GM19372 (cell line): ENCODE results near the gene TMEM131.
"Not testable (repeated sequence)": the region's sequence is repeated elsewhere in the genome, so short reads cannot be mapped to it uniquely, and the experiment has no call there.

Experiments used
- ATAC-seq: cut with Tn5 transposase; IDR thresholded peaks from one replicate; pipeline ENCODE4 v1.9.1; 2021; ENCODE audit warnings: mild to moderate bottlenecking, low read depth, moderate library complexity; ENCODE audit not compliant: unreplicated experiment

TMEM131 gene

DNA sequence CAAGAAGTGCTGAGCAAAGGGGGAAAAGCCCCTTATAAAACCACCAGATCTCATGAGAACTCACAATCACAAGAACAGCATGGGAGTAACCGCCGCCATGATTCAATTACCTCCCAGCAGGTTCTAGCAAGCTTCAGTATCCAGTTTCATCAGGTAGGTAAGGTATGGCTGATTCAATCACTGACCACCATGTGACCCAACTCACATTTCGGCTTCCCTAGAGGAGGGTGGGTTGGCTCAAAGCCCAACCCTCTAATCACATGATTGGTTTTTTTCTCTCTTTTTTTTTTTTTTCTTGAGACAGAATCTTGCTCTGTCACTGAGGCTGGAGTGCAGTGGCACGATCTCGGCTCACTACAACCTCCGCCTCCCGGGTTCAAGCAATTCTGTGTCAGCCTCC, 78.1 kb downstream of the TMEM131 start:
- ATAC-seq = not testable (repeated sequence)

DNA sequence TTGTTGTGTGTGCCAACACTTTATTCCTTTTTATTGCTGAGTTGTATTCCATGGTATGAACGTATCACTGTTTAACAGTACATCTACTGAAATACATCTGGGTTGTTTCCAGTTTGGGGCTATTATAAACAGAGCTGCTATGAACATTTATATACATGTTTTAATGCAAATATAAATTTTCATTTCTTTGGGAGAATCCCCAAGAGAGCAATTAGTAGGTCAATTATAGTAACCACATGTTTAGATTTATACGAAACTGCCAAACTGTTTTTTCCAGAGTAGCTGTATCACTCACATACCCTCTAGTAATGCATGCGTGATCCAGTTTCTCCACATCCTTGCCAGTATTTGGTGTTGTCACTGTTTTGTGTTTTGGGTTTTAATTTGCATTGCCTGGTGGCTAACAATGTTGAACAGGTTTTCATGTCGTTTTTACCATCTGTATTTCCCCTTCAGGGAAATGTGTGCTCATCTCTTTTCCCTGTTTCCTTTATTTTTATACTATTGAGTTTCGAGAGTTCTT, 81.0 kb downstream of the TMEM131 start:
- ATAC-seq = no peak

DNA sequence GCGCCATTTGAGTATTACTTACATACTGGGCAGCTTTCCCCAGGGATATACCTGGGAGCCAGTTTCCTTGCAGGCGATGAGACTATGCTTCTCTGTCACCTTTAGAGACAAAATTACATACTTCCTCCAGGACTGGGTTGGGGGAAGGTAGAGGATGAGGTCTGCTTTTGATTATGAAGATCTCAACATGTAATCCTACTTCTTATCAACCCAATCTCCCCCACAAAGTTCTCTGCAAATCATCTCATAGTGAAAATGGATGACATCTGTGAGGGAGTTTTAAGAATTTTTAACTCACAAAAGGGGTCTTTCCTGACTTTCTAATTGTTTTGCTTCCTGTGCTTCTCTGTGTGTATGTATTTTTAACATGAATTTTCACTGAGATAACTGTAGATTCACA, 81.9 kb downstream of the TMEM131 start:
- no peak for ATAC-seq

DNA sequence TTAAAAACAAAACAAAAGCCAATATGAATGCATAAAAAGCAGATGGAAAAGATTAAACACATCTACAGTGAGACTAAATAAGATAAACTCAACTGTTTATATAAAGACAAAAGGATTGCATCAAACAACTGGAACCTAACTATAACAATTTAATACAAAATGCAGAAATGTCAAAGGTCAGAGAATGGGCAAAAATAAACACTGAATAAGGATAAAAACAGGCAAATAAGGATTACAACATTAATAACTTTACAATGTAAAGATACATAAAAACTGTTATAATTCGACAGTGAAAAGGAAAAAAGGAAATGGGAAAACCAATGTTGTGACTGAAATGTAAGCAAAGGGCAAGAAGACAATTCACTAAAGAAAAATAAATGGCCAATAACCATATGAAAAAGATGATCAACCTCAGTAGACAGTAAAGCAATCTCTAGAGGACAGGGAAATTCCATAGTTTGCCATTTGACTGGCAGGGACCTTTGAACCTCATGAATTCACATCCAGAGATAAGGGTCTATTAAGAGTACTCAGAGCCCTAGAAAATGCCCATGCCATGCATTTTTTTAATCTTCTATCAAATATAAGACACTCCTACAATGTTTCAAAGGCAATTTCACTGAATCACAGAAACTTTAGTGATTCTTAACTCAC, 83.7 kb downstream of the TMEM131 start:
- ATAC-seq = no peak

DNA sequence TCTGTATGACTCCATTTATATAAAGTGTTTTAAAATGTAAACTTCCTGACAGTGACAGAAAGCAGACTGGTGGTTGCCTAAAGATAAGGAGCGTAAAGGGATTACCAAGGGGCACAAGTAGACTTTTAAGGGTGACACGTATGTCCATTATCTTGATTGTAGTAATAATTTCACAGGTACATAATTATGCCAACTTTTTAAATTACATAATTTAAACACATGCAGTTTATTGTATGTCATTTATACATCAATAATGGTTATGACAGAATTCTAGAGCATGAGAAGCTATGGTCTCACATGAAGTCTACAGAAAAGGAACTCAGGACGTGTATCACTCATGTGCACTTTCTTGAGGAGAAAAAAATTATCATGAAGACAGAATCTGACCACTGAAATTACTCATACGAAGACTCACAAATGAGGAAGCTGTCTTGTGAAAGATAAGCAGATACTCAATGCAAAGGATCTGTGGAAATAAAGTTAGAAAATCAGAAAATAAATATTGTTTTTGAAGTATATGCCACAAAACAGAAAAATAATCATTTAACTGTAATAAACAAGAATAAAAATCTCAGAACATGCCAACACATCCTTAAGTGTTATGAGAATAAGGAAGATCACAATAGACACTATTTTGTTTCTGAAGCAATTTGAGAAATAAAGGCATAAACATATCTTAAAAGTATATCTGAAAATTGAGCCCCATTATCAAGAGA, 84.4 kb downstream of the TMEM131 start:
- peak; percentile 58 for ATAC-seq

DNA sequence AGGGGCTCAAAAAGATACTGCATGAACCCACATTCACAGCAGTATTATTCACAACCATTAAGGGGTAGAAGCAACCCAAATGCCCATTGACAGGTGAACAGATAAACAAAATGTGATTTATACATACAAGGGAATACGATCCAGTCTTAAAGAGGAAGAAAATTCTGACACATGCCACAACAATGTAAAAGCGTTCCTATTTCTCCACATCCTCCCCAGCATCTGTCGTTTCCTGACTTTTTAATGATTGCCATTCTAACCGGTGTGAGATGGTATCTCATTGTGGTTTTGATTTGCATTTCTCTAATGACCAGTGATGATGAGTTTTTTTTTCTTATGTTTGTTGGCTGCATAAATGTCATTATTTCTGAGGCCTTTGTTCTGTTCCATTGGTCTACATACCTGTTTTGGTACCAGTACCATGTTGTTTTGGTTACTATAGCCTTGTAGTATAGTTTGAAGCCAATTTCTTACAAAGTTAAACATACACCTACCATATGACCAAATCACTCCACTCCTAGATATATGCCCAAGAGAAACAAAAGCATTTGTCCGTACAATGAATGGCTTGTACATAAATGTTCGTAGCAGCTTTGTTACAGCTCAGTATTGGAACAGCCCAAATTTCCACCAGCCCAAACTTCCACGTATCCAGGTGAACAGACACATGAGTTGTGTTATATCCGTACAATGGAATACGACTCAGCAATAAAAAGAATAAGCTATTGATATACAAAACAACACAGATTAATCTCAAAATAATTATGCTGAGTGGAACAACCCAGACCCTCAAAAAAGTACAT, 85.1 kb downstream of the TMEM131 start:
- ATAC-seq = no peak

DNA sequence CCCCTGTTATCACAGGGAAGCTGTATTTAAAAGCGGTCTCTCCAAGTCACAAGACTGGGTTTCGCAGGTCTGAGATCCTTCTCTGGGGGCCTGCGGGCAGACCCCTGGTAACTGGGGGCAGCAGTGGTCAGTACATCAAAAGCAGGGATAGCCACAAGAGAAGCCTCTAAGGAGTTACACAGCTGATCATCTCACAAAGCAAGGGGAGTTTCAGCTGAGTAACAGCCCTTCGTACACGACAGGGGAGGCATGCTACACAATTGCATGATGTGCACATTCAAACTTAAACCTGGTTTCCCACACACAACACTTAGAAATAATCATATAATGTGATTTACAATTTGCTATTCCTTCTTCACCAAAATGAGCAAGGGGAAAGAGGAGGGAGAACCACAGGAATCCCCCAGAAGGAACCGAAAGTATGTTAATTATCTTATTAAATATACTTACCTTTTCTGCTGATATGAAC, 87.5 kb downstream of the TMEM131 start:
- ATAC-seq = no peak

DNA sequence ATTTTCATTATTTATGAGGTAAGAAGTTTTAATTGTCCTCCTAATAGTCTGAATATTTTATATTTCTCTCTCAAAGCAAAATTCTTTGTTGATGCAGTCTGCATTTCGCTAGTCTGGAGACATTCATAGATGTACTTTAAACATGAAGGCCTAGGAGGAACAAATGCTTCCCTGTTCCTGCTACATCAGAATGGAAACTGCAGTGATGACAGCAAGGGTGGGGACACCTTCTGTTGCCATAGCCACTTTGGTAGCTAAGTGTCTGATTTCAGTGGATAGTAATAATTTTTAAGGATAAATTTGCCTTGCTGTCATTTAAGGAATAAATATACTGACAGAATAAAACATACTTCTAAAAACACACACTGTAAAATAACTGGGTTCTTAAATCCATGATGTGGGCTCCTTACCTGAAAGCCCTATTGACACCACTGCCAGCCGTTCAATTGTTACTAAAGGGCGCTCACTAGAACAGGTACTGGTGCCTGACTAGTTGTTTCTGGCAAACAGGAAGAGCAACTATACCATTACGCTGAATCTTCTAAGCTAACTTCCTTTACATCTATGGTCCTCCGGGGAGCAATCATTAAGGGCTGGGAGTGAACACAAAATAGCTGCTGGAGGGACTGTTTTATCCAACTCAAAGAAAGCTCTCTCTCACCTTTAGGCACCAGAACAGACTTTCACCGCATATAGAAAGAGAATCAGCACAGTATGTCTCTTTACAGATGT, 88.2 kb downstream of the TMEM131 start:
- ATAC-seq = no peak

DNA sequence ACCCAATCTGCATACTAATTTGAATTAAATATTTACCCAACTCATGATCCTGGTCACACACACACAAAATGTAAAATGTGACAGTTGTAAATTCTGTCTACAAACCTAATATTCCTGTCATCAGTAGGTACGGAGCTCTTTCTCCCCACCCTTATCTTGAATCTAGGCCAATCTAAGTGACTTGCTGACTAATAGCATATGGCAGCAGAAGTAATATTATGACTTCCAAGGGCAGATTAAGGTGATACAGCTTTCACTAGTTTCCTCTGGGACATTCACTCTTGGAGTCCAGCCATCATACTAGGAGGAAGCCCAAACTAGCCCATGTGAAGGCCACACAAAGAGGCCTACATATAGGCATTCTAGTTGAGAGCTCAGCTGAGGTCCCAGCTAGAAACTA, 89.4 kb downstream of the TMEM131 start:
- no peak for ATAC-seq

DNA sequence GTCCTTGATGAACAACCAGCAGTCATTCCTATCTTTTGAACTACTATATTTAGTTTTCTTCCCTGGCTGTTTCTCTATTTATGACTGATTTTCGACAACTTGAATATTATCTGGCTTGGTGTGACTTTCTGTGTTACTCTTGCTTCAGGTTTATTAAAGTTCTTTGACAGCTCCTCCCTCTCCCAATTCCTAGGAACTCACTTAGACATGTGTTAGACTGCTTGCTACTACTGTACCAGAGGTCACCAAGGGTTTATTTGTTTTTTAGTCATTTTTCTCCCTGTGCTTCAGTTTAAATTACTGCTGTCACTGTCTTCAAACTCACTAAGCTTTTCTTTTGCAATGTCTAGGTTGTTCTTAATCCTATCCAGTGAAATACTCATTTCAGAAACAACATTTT, 90.5 kb downstream of the TMEM131 start:
- no peak for ATAC-seq

DNA sequence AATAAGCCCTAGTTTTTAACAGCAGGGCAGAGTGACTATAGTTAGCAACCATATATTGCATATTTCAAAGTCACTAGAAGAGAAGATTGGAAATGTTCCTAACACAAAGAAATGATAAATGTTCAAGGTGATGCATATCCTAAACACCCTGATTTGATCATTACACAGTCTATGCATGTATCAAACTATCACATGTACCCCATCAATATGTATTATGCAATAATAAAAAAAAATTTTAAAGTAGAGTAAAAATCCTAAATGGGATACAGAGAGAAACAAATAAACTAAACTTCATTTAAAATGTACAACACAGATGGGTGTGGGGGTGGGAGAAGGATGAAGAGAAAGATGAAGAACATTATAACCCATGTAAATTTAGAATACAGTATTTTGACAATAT, 93.9 kb downstream of the TMEM131 start:
- ATAC-seq = no peak

DNA sequence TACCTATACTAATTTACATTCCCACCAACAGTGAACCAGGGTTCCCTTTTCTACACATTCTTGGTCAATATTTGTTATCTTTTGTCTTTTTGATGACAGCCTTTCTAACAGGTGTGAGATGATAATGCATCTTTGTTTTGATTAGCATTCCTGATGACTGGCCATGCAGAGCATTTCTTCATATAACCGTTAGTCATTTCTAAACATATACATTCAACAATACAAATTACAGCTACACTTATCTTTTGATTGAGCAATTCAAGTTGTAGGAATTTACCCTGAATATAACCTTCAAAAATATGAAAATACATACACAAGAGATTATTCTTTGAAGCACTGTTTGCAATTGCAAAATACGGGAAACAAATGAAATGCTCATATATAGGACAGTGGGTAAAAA, 94.9 kb downstream of the TMEM131 start:
- ATAC-seq = no peak

DNA sequence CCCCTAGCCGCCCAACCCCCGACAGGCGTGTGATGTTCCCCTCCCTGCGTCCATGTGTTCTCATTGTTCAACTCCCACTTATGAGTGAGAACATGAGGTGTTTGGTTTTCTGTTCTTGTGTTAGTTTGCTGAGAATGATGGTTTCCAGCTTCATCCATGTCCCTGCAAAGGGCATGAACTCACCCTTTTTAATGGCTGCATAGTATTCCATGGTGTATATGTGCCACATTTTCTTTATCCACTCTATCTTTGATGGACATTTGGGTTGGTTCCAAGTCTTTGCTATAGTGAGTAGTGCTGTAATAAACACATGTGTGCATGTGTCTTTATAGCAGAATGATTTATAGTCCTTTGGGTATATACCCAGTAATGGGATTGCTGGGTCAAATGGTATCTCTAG, 102.7 kb downstream of the TMEM131 start:
- not testable (repeated sequence) for ATAC-seq

DNA sequence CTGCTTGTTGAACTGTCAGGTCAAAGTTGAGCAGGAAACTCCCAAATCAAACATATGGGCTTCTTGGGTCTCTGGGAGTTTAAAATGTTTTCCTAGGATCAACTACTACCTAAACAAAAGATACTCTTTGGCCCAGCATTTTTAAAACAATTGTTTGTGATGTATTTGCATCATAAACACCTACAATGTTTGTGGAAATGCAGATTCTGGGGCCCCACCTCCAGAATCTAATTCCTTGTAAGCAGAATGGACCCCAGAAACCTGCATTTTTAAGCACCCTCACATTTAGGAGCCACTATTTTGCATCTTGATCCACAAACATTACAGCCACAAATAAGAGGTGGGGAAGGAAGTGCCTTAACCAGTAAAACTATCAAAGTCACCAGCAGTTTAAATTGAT, 104.1 kb downstream of the TMEM131 start:
- no peak for ATAC-seq

DNA sequence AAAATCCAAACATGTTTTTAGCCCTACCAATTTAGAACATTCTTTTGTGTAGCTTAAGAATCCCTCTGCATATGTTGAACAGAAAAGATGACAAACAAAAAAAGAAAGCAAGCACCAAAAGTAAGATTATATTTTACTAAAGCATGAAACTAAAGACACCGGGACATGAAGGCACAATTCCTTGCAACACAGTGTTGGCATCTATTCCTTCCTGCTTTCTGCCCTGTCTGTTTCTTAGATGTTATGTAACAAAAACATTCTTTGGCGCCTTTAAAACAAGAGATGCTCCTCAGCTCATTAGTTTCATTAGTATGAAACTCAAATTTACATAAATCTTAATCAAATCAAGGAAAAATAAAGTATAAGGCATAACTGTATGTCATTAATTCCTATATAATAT, 106.6 kb downstream of the TMEM131 start:
- ATAC-seq = no peak

DNA sequence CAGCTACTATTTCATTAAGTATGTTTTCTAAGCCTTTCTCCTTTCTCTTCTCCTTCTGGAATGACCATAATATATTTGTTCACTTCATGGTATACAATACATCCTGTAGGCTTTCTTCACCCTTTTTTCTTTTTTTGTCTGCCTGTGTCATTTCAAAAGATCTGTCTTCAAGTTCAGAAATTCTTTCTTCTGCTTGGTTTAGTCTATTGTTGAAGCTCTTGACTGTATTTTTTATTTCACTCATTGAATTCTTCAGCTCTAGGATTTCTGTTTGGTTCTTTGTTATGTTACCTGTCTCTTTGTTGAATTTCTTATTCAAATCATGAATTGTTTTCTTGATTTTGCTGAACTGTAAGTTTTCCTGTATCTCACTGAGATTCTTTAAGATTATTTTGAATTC, 109.9 kb downstream of the TMEM131 start:
- ATAC-seq = no peak

DNA sequence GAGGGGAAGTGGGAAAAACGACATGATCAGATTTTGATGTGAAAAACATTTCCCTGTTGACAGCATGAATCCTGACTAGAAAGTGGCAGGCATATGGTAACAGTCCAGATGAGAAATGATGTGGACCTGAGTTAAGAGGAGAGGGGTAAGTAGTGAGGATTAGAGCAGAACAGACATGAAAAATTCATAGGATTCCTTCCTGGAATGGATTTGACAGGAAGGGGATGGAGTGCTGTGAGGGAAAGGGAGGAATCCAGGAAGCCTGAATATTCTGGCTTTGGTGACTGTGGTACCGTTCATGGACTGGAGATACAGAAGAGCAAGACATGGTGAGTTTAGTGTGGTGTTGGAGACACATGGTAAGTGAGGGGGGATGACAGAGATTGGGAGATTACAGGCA, 115.4 kb downstream of the TMEM131 start:
- ATAC-seq = no peak

DNA sequence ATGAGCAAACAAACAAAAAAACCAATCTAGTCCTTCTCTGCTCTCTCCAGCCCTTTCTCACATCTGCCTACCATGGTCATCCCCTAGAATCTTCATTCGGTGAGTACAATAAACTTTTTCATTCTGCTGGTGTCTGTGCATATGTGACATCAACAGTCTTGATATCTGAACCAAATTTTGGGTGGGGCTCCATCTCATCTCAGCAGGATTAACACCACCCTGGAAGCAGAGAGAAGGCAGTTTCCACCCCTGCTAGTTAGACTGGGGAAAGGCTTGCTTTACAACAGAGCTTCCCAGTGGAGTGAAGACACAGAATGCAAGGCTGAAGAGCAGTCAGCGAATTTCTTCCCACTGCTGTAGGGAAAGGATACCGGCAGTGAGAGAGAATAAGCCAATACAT, 116.9 kb downstream of the TMEM131 start:
- no peak for ATAC-seq

DNA sequence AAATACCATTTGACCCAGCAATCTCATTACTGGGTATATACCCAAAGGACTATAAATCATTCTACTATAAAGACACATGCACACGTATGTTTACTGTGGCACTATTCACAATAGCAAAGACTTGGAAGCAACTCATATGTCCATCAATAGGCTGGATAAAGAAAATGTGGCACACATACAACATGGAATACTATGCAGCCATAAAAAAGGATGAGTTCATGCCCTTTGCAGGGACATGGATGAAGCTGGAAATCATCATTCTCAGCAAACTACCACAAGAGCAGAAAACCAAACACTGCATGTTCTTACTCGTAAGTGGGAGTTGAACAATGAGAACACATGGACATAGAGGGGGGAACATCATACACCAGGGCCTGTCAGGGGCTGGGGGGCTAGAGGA, 117.4 kb downstream of the TMEM131 start:
- not testable (repeated sequence) for ATAC-seq

DNA sequence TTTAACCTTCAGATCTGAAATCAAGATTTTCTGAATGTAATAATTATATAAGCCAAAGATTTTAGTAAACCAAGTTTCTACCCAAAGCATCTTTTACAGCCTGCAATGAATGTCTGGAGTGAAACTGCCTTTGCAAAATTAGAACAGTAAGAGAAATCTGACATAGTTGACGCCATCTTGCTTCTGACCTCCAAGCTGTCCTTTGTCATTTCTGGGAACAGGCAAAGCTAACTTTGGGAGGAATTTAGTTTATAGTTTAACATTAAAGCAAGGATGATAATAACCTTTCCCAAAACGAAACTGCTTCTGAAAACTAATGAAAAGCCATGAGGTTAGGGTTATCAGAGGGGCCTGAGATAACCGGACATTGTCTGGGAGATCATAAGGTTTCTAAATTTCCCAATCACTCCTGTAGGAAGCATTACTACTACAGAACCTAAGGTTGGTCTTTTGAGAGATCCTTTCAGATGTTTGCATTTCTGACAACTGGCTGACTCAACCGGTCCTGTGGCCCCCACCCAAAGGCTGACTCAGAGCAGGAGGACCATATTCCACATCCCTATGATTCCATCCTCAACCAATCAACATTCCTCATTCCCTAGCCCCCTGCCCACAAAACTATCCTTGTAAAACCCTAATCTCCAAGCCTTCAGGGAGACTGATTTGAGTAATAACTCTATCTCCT, 124.5 kb downstream of the TMEM131 start:
- no peak for ATAC-seq
